GM12891 (cell line): Measurements from ENCODE around the gene NSUN2.

Experiments used
- PAX5 ChIP-seq: IDR thresholded peaks from 2 replicates; pipeline ENCODE4 v1.6.1; 2011; ENCODE audit warnings: low read length, moderate library complexity, mild to moderate bottlenecking; ENCODE audit not compliant: insufficient read depth, severe bottlenecking
- POLR2A ChIP-seq: IDR thresholded peaks from 2 replicates; pipeline ENCODE4 v1.6.1; 2011; ENCODE audit warnings: low read depth, low read length, control low read depth
- POLR2AphosphoS5 ChIP-seq: IDR thresholded peaks from 2 replicates; pipeline ENCODE4 v1.6.1; 2011; ENCODE audit warnings: low read depth, low read length, control low read depth
- POU2F2 ChIP-seq: IDR thresholded peaks from 2 replicates; pipeline ENCODE4 v1.6.1; 2011; ENCODE audit warnings: low read depth, mild to moderate bottlenecking, control low read depth, low read length, moderate library complexity
- SPI1 ChIP-seq: IDR thresholded peaks from 2 replicates; pipeline ENCODE4 v1.6.1; 2011; ENCODE audit warnings: low read depth, low read length, control low read depth
- TAF1 ChIP-seq: IDR thresholded peaks from 2 replicates; pipeline ENCODE4 v1.6.1; 2011; ENCODE audit warnings: low read depth, low read length, control low read depth

- TF ChIP-seq TAF1 = no peak
- TF ChIP-seq POLR2A = no peak
- no peak for TF ChIP-seq POLR2AphosphoS5
- no peak for TF ChIP-seq SPI1
- TF ChIP-seq PAX5 = no peak
- TF ChIP-seq POU2F2 = no peak
These were observed 1.4 kb downstream of the NSUN2 start for GRCh38 chr5:6631441-6631840.
